Choroid plexus epithelial cell (primary cell): ENCODE measurements around the gene CHN2.

Source experiments
- DNase-seq: peaks from one replicate; pipeline ENCODE4 v3.0.0-alpha.2; 2010; ENCODE audit warnings: low read depth
- H3K4me3 ChIP-seq: 2 replicates; pipeline ENCODE4 v1.5.1; 2011; ENCODE audit warnings: low read depth, mild to moderate bottlenecking, control low read depth, low read length, moderate library complexity
- TF ChIP-seq, protein P1 (sequence below): conservative IDR thresholded peaks from 2 replicates; pipeline ENCODE4 v1.5.1; 2011; ENCODE audit warnings: low read depth, mild to moderate bottlenecking, control low read depth, inconsistent platforms, low read length, moderate library complexity

The CHN2 gene

DNA sequence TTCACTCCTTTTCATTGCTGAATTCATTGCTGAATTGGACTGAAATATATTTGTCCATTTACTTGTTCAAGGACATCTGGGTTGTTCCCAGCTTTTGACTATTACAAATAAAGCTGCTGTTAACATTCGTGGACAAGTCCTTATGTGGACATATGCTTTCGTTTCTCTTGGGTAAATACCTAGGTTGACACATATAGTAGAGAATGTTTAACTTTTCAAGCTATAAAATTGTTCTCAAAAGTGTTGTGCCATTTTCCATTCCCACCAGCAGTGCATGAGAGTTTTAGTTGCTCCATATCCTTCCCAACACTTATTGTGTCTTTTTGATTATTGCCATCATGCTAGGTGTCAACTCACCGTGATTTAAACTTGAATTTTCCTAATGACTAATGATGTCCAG is 30.7 kb upstream of the CHN2 start:
- DNase-seq = no peak
- no peak overlapping the region for H3K4me3 ChIP-seq
- TF ChIP-seq, protein P1, sequence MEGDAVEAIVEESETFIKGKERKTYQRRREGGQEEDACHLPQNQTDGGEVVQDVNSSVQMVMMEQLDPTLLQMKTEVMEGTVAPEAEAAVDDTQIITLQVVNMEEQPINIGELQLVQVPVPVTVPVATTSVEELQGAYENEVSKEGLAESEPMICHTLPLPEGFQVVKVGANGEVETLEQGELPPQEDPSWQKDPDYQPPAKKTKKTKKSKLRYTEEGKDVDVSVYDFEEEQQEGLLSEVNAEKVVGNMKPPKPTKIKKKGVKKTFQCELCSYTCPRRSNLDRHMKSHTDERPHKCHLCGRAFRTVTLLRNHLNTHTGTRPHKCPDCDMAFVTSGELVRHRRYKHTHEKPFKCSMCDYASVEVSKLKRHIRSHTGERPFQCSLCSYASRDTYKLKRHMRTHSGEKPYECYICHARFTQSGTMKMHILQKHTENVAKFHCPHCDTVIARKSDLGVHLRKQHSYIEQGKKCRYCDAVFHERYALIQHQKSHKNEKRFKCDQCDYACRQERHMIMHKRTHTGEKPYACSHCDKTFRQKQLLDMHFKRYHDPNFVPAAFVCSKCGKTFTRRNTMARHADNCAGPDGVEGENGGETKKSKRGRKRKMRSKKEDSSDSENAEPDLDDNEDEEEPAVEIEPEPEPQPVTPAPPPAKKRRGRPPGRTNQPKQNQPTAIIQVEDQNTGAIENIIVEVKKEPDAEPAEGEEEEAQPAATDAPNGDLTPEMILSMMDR = no peak

DNA sequence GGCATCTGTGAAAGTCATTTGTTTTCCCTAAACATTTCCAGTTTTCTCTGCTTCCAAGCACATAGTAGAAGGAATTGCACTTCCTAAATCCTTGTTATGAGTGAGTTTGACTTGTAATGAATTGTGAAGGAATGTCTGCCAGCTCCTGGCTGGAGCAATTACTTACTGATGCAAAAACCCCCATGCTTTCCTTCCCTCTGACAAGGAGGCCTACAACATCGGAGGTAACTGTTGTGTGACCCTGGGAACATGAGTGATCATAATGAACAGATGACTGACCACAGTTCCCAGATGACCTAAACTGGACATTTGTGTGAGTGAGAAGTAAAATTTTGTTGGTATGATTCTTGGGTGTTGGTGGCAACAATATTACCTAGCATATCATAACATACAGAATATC is 26.9 kb upstream of the CHN2 start:
- TF ChIP-seq, protein P1 = no peak
- DNase-seq = no peak
- no peak overlapping the region for H3K4me3 ChIP-seq

DNA sequence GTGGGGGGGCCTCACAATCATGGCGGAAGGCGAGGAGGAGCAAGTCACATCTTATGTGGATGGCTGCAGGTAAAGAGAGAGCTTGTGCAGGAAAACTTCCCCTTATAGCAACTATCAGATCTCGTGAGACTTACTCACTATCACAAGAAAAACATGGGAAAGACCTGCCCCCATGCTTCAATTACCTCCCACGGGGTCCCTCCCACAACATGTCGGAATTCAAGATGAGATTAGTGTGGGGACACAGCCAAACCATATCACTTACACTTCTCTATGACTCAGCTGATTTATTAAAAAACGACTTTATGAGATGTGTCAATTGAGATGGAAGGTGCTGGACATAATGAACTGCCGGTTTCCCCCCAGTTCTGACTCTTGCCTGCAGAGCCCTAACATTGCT is 23.8 kb upstream of the CHN2 start:
- TF ChIP-seq, protein P1 = no peak
- H3K4me3 ChIP-seq = no peak overlapping the region
- DNase-seq = no peak

DNA sequence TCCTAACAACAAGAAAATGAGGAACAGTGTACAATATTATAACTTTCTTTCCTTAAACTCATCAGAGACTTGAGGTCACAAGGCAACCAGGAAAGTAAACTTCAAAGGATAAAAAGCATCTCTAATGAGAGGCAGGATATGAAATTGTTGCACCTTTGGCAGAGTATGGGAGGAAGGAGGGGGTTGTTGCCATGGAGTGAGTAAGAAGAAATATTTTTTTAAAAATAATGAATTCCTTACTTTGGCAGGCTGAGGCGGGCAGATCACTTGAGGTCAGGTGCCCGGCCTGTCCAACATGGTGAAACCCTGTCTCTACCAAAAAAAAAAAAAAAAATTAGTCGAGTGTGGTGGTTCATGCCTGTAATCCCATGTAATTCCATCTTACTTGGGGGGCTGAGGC is 21.1 kb upstream of the CHN2 start:
- no peak for DNase-seq
- no peak overlapping the region for H3K4me3 ChIP-seq
- TF ChIP-seq, protein P1 = no peak

DNA sequence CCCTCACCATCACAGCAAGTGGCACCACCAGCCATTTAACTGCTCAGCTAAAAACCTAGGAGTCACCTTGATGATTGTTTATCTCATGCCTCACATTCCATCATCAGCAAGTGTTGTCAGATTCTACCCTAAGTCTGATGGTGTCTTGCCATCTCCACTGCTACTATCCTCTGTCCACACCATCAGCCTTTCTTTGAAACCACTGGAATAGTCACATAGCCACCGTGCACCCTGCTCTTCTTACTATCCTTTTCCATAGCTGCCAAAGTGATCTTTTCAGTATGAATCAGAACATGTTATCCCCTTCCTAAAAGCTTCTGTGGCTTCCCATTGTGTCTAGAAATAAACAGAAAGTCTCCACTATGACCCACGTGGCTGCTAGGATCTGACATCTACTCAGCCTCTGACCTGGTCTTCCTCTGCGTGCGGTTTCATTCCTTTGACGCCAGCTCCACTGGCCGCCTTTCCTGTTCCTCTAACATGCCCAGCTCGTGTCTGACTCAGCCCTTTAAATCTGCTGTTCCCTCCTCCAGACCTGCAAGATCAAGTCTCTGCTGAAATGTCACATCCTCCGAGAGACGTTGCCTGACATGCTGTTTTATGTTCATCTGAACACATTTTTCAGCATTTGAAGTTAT is 16.5 kb upstream of the CHN2 start:
- no peak overlapping the region for H3K4me3 ChIP-seq
- DNase-seq = peak; percentile 67
- TF ChIP-seq, protein P1 = no peak

DNA sequence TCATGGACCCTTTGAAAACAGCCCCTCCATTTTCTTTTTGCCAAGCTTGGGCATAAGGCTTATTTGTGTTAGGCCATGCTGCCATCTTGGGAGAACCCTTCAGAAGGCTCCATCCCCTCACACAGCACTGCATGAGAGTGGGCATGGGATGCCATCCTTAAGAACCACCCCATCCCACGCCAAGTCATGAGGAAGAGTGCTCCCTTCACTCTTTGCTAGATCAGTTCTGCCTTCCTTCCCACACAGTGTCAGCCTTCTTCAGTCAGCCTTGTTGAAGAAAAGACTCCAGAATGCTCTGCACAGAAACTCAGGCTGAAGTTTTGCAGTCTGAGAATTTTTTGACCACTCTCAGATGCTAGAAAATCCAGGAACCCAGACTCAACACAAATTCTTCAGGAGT is 15.5 kb upstream of the CHN2 start:
- no peak overlapping the region for H3K4me3 ChIP-seq
- TF ChIP-seq, protein P1 = no peak
- no peak for DNase-seq

DNA sequence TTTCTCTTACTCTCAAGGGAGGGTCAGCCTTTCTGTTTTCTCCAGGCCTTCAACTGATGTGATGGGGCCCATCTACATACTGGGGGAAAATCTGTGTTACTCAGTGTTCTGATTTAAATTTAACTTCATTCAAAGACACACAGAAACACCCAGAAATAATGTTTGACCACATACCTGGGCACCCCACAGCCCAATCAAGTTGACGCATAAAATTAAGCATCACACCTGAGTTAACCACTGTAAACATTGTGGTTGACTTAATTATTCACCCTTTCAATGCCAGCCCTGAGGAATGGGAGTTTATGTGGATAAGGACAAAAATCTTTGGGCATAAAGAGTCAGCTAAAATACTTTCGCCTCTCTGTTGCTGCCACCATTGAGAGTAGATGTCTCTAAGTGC is 10.0 kb upstream of the CHN2 start:
- no peak overlapping the region for H3K4me3 ChIP-seq
- no peak for DNase-seq
- TF ChIP-seq, protein P1 = no peak
